K562 (cell line): ENCODE results near the gene GCHFR. TPM values are rescaled to one million over a fixed set of nuclear protein-coding genes. Genes with fewer than 3 reads are reported as not detected.

Source experiments
- ETS2 ChIP-seq: IDR thresholded peaks from 2 replicates; pipeline ENCODE4 v1.6.1; 2016; ENCODE audit warnings: borderline replicate concordance, missing genetic modification characterization, mild to moderate bottlenecking, moderate library complexity, missing compliant biosample characterization; ENCODE audit not compliant: poor library complexity, severe bottlenecking
- FOXP1 ChIP-seq: sonication (generic); formaldehyde crosslinking; IDR thresholded peaks from 2 replicates; pipeline ENCODE4 v1.8.0; 2022; ENCODE audit warnings: mild to moderate bottlenecking, missing genetic modification reagents
- HDAC1 ChIP-seq, 2 experiments: fragments of 450-650 bp; IDR thresholded peaks; 2 replicates each; pipeline ENCODE4 v1.6.1; 2016 to 2017; ENCODE audit warnings: inconsistent platforms in 1 of 2, mild to moderate bottlenecking in 1 of 2, moderate library complexity in 1 of 2
- MCM7 ChIP-seq, 2 experiments: fragments of 450-650 bp; IDR thresholded peaks; 2 replicates each; pipeline ENCODE4 v1.6.1; 2016 to 2018
- NR1H2 ChIP-seq: sonication (generic); formaldehyde crosslinking; IDR thresholded peaks from 2 replicates; pipeline ENCODE4 v1.4.0; 2020; ENCODE audit warnings: mild to moderate bottlenecking, missing genetic modification reagents
- PTTG1 ChIP-seq: fragments of 450-650 bp; IDR thresholded peaks from 2 replicates; pipeline ENCODE4 v1.6.1; 2016; ENCODE audit warnings: low read depth, mild to moderate bottlenecking, missing genetic modification characterization, missing compliant biosample characterization
- THRAP3 ChIP-seq: fragments of 450-650 bp; IDR thresholded peaks from 2 replicates; pipeline ENCODE4 v1.6.1; 2016; ENCODE audit warnings: mild to moderate bottlenecking, inconsistent platforms, borderline replicate concordance
- ZNF184 ChIP-seq: sonication (generic); formaldehyde crosslinking; IDR thresholded peaks from 2 replicates; pipeline ENCODE4 v1.5.0; 2020; ENCODE audit warnings: missing genetic modification reagents
- ZNF274 ChIP-seq: IDR thresholded peaks from 2 replicates; pipeline ENCODE4 v1.6.1; 2011; ENCODE audit warnings: low read depth, mild to moderate bottlenecking, low read length, moderate library complexity, borderline replicate concordance
- ZNF785 ChIP-seq: fragments of 250-450 bp; sonication (Bioruptor Pico); IDR thresholded peaks from 2 replicates; pipeline ENCODE4 v1.4.0; 2020; ENCODE audit warnings: mild to moderate bottlenecking
- polyA plus RNA-seq, 8 experiments: library from polyadenylated mRNA; depleted of rRNA in 4 of 8; stranded (reverse) in 5 of 8; unstranded in 3 of 8; fragments of >200 nt; fragmentation: Nextera tagmentation in 2 of 8; fragmentation: Illumina TruSeq in 1 of 8; extraction: Ambion mirVana in 2 of 8; extraction: Trizol in 1 of 8; gene quantifications; 2 replicates each; pipeline versions ENCODE4 v1.2.1 to v1.2.3, GENCODE V29; 2011 to 2014; ENCODE audit warnings: inconsistent platforms in 1 of 8, missing spikeins in 1 of 8
- total RNA-seq, 7 experiments: library from RNA; depleted of rRNA in 6 of 7; stranded (reverse); fragments of >200 nt in 6 of 7; fragmentation: Illumina TruSeq in 2 of 7; extraction: Trizol in 2 of 7; gene quantifications; 2 replicates each; pipeline versions ENCODE4 v1.2.1 to v1.2.3, GENCODE V29; 2011 to 2021; ENCODE audit warnings: low replicate concordance in 1 of 7
- TF ChIP-seq, protein P1 (sequence below): fragments of 200-600 bp; sonication (generic); IDR thresholded peaks from one replicate; pipeline ENCODE4 v1.6.1; 2012; ENCODE audit warnings: mild to moderate bottlenecking, low read depth, low read length, inconsistent platforms
- TF ChIP-seq, protein P2 (sequence below), 2 experiments: IDR thresholded peaks in 1 of 2; conservative IDR thresholded peaks in 1 of 2; 2 replicates each; pipeline ENCODE4 v1.6.1; 2016; ENCODE audit warnings: low read depth in 2 of 2, mild to moderate bottlenecking in 1 of 2, missing compliant biosample characterization in 1 of 2, missing genetic modification characterization in 1 of 2, moderate library complexity in 1 of 2
- TF ChIP-seq, protein P3 (sequence below): fragments of 250-450 bp; sonication (Bioruptor Pico); IDR thresholded peaks from 2 replicates; pipeline ENCODE4 v1.8.0; 2021; ENCODE audit warnings: moderate library complexity, mild to moderate bottlenecking, inconsistent platforms

The GCHFR gene
- total and polyA plus RNA-seq, 9 of the 15 experiments (the other 6 are each of a cell fraction or from before 2014, with no cell fraction given), result 8.7 to 83.5 (median 20.8) TPM

DNA sequence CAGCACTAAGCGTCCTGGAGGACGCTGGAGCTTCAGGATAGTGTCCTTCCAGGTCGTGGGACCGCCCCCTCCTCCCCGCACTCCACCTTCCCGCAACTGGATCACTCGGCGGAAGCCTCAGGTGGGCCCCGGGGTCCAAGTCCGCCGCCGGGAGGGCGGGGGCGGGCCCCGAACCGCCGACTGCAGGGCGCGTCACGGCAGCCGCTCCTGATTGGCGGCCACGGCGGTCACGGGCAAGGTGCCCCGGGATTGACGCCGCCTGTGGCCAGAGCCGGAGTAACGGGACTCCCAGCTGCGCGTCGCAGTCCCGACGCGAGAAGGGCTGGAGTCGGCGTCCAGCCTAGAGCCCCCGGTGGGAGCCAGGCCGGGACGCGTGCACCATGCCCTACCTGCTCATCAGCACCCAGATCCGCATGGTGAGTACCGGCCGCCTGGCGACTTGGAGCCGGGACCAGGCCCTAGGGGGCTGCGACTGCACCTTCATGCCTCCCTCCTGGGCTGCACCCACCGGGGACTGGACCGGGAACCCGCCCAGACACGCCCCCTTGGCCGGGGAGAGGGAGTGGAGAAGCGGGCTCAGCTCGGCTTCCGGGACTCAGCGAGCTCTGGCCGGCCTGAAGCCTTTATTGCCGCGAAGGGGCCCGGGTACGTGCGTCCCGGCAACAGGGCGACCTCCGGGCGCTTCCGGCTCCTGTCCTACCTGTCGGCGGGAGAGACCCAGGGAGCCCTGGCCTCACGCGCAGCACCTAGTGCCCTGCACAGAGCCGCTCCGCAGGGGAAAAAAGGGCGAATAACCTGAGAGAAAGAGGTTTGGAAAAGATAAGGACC is at the start of gene GCHFR (continued):
- TF ChIP-seq, protein P1, sequence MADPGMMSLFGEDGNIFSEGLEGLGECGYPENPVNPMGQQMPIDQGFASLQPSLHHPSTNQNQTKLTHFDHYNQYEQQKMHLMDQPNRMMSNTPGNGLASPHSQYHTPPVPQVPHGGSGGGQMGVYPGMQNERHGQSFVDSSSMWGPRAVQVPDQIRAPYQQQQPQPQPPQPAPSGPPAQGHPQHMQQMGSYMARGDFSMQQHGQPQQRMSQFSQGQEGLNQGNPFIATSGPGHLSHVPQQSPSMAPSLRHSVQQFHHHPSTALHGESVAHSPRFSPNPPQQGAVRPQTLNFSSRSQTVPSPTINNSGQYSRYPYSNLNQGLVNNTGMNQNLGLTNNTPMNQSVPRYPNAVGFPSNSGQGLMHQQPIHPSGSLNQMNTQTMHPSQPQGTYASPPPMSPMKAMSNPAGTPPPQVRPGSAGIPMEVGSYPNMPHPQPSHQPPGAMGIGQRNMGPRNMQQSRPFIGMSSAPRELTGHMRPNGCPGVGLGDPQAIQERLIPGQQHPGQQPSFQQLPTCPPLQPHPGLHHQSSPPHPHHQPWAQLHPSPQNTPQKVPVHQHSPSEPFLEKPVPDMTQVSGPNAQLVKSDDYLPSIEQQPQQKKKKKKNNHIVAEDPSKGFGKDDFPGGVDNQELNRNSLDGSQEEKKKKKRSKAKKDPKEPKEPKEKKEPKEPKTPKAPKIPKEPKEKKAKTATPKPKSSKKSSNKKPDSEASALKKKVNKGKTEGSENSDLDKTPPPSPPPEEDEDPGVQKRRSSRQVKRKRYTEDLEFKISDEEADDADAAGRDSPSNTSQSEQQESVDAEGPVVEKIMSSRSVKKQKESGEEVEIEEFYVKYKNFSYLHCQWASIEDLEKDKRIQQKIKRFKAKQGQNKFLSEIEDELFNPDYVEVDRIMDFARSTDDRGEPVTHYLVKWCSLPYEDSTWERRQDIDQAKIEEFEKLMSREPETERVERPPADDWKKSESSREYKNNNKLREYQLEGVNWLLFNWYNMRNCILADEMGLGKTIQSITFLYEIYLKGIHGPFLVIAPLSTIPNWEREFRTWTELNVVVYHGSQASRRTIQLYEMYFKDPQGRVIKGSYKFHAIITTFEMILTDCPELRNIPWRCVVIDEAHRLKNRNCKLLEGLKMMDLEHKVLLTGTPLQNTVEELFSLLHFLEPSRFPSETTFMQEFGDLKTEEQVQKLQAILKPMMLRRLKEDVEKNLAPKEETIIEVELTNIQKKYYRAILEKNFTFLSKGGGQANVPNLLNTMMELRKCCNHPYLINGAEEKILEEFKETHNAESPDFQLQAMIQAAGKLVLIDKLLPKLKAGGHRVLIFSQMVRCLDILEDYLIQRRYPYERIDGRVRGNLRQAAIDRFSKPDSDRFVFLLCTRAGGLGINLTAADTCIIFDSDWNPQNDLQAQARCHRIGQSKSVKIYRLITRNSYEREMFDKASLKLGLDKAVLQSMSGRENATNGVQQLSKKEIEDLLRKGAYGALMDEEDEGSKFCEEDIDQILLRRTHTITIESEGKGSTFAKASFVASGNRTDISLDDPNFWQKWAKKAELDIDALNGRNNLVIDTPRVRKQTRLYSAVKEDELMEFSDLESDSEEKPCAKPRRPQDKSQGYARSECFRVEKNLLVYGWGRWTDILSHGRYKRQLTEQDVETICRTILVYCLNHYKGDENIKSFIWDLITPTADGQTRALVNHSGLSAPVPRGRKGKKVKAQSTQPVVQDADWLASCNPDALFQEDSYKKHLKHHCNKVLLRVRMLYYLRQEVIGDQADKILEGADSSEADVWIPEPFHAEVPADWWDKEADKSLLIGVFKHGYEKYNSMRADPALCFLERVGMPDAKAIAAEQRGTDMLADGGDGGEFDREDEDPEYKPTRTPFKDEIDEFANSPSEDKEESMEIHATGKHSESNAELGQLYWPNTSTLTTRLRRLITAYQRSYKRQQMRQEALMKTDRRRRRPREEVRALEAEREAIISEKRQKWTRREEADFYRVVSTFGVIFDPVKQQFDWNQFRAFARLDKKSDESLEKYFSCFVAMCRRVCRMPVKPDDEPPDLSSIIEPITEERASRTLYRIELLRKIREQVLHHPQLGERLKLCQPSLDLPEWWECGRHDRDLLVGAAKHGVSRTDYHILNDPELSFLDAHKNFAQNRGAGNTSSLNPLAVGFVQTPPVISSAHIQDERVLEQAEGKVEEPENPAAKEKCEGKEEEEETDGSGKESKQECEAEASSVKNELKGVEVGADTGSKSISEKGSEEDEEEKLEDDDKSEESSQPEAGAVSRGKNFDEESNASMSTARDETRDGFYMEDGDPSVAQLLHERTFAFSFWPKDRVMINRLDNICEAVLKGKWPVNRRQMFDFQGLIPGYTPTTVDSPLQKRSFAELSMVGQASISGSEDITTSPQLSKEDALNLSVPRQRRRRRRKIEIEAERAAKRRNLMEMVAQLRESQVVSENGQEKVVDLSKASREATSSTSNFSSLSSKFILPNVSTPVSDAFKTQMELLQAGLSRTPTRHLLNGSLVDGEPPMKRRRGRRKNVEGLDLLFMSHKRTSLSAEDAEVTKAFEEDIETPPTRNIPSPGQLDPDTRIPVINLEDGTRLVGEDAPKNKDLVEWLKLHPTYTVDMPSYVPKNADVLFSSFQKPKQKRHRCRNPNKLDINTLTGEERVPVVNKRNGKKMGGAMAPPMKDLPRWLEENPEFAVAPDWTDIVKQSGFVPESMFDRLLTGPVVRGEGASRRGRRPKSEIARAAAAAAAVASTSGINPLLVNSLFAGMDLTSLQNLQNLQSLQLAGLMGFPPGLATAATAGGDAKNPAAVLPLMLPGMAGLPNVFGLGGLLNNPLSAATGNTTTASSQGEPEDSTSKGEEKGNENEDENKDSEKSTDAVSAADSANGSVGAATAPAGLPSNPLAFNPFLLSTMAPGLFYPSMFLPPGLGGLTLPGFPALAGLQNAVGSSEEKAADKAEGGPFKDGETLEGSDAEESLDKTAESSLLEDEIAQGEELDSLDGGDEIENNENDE, result no peak
- TF ChIP-seq HDAC1 (IDR thresholded peaks at IDR 0.05), result peak in 1 of 2 experiments; percentile 82; a peak in 2 of 4 replicates
- TF ChIP-seq NR1H2, result no peak
- no peak for TF ChIP-seq ZNF785
- TF ChIP-seq, protein P2, sequence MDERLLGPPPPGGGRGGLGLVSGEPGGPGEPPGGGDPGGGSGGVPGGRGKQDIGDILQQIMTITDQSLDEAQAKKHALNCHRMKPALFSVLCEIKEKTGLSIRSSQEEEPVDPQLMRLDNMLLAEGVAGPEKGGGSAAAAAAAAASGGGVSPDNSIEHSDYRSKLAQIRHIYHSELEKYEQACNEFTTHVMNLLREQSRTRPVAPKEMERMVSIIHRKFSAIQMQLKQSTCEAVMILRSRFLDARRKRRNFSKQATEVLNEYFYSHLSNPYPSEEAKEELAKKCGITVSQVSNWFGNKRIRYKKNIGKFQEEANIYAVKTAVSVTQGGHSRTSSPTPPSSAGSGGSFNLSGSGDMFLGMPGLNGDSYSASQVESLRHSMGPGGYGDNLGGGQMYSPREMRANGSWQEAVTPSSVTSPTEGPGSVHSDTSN (CRISPR knock-in tag; IDR thresholded peaks at IDR 0.05; ENCODE audit: low read depth), result peak; percentile 62
- TF ChIP-seq, protein P2 (tag; conservative IDR thresholded peaks at IDR 0.05; ENCODE audit: low read depth), result no peak
- no peak for TF ChIP-seq ZNF274
- no peak for TF ChIP-seq ETS2 (tag)
- TF ChIP-seq, protein P3, sequence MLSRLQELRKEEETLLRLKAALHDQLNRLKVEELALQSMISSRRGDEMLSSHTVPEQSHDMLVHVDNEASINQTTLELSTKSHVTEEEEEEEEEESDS, result no peak
- no peak for TF ChIP-seq THRAP3
- no peak for TF ChIP-seq MCM7 (IDR thresholded peaks at IDR 0.05)
- no peak for TF ChIP-seq PTTG1
- TF ChIP-seq ZNF184 (CRISPR knock-in tag), result no peak
- no peak; the same call in 1 of the 2 replicates for TF ChIP-seq FOXP1
